SU-DHL-6 (cell line): Measurements from ENCODE around the gene PRKN.

Source experiments
- EZH2phosphoT487 ChIP-seq: fragments of 200-600 bp; sonication (generic), shearing (Covaris generic); conservative IDR thresholded peaks from 2 replicates; pipeline ENCODE4 v1.6.1; 2018; ENCODE audit warnings: mild to moderate bottlenecking, antibody characterized with exemption, low read length, moderate library complexity, mixed read lengths
- TF ChIP-seq, protein P1 (sequence below): fragments of 200-600 bp; sonication (generic); IDR thresholded peaks from one replicate; pipeline ENCODE4 v1.5.1; 2017; ENCODE audit warnings: antibody characterized with exemption, mild to moderate bottlenecking, low read length, moderate library complexity; ENCODE audit not compliant: insufficient read depth, poor library complexity, severe bottlenecking

- TF ChIP-seq, protein P1, sequence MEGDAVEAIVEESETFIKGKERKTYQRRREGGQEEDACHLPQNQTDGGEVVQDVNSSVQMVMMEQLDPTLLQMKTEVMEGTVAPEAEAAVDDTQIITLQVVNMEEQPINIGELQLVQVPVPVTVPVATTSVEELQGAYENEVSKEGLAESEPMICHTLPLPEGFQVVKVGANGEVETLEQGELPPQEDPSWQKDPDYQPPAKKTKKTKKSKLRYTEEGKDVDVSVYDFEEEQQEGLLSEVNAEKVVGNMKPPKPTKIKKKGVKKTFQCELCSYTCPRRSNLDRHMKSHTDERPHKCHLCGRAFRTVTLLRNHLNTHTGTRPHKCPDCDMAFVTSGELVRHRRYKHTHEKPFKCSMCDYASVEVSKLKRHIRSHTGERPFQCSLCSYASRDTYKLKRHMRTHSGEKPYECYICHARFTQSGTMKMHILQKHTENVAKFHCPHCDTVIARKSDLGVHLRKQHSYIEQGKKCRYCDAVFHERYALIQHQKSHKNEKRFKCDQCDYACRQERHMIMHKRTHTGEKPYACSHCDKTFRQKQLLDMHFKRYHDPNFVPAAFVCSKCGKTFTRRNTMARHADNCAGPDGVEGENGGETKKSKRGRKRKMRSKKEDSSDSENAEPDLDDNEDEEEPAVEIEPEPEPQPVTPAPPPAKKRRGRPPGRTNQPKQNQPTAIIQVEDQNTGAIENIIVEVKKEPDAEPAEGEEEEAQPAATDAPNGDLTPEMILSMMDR: no peak
- no peak for TF ChIP-seq EZH2phosphoT487
Measured at GRCh38 chr6:161487694-161488093, 1239.9 kb downstream of the PRKN start.
